Measurements from ENCODE around the gene CLEC2A.

CLEC2A gene

DNA sequence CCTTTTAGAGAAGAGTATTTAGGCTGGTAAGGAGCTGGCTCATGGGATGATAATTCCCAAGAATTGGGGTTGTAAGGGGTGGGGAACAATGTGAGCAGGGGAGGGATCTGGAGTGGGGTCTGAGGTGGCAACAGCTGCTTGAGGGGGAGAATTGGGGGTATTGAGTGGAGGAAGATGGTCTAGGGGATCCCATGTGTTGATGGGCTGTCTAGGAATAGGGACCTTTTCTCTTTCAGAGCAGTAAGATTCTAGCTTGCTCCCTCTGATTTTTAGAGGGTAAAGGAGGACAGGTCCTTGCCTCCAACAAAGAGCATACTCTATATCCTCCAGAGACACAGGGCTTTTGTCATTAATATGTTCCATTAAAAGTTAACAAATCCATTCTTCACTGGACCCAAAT lies 22.4 kb downstream of the CLEC2A start:
- in situ Hi-C loops (cut with MboI; ENCODE audit: low pct_unique_long_range_greater_than_20kb, low sequenced_read_pairs, unreplicated experiment) = no loop called here
- TF ChIP-seq, protein P1, sequence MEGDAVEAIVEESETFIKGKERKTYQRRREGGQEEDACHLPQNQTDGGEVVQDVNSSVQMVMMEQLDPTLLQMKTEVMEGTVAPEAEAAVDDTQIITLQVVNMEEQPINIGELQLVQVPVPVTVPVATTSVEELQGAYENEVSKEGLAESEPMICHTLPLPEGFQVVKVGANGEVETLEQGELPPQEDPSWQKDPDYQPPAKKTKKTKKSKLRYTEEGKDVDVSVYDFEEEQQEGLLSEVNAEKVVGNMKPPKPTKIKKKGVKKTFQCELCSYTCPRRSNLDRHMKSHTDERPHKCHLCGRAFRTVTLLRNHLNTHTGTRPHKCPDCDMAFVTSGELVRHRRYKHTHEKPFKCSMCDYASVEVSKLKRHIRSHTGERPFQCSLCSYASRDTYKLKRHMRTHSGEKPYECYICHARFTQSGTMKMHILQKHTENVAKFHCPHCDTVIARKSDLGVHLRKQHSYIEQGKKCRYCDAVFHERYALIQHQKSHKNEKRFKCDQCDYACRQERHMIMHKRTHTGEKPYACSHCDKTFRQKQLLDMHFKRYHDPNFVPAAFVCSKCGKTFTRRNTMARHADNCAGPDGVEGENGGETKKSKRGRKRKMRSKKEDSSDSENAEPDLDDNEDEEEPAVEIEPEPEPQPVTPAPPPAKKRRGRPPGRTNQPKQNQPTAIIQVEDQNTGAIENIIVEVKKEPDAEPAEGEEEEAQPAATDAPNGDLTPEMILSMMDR (IDR thresholded peaks at IDR 0.05; ENCODE audit: extremely low read depth, insufficient read depth, missing control alignments) = no peak
- DNase-seq (ENCODE audit: low spot score) = no peak

DNA sequence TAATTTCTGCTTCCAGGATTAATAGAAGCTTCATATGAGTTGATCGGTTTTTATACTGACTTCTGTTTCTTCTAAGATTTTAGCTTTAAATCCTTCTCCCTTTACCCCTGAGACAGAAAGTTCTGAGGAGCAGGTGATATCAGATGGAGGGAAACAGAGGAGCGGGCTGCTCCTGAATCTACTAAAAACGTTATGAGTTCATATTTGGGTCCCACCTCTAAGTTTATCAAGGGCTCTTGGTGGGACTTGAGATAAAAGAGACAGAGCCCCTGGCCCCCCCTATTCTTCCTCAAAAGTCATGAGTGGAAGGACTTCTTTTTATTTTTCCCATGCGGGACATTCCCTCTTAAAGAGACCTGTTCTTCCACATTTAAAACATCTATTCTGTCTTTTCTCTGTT lies 23.8 kb downstream of the CLEC2A start:
- DNase-seq (ENCODE audit: low spot score) = no peak
- in situ Hi-C loops (cut with MboI; ENCODE audit: low pct_unique_long_range_greater_than_20kb, low sequenced_read_pairs, unreplicated experiment) = no loop called here
- TF ChIP-seq, protein P1 (IDR thresholded peaks at IDR 0.05; ENCODE audit: extremely low read depth, insufficient read depth, missing control alignments) = no peak

DNA sequence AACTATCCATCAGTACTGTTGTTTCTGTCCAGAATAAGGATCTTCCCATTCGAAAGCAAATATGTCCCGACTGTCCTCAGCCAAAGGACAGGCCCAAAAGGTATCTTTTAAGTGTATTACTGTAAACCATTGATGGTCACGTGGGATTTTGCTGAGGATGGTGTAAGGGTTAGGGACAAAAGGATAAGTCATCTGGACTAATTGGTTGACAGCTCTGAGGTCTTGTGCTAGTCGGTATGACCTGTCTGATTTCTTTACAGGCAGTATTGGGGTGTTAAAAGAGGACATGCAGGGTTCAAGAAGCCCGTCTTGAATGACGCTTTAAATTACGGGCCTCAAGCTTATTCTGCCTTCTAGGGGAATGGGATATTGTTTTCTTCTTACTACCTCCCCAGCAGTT lies 24.4 kb downstream of the CLEC2A start:
- in situ Hi-C loops (cut with MboI; ENCODE audit: low pct_unique_long_range_greater_than_20kb, low sequenced_read_pairs, unreplicated experiment) = no loop called here
- TF ChIP-seq, protein P1 (IDR thresholded peaks at IDR 0.05; ENCODE audit: extremely low read depth, insufficient read depth, missing control alignments) = no peak
- no peak for DNase-seq (ENCODE audit: low spot score)

DNA sequence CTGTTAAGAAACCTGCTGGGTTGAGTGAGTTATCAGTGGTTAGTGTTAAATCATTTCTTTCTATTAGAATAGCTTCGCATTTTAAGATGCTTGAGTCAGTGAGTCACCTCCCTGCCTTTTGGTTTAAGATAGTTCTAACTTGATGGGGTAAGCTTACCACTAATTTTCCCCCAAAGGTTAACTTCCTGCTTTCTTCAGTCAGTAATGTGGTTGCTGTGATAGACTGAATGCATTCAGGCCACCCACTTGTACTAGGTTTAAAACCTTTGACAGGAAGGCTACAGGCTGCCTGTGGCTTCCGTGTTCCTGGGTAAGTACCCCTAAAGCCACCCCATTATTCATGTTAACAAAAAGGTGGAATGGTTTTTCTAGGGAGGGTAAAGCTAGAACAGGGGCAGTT lies 25.3 kb downstream of the CLEC2A start:
- no peak for DNase-seq (ENCODE audit: low spot score)
- TF ChIP-seq, protein P1 (IDR thresholded peaks at IDR 0.05; ENCODE audit: extremely low read depth, insufficient read depth, missing control alignments) = no peak
- in situ Hi-C loops (cut with MboI; ENCODE audit: low pct_unique_long_range_greater_than_20kb, low sequenced_read_pairs, unreplicated experiment) = no loop called here

- DNase-seq (ENCODE audit: low spot score) = no peak
- TF ChIP-seq, protein P1 (IDR thresholded peaks at IDR 0.05; ENCODE audit: extremely low read depth, insufficient read depth, missing control alignments) = no peak
- in situ Hi-C loops (cut with MboI; ENCODE audit: low pct_unique_long_range_greater_than_20kb, low sequenced_read_pairs, unreplicated experiment) = no loop called here
These were observed 29.5 kb downstream of the CLEC2A start for GRCh38 chr12:9902539-9903228.

DNA sequence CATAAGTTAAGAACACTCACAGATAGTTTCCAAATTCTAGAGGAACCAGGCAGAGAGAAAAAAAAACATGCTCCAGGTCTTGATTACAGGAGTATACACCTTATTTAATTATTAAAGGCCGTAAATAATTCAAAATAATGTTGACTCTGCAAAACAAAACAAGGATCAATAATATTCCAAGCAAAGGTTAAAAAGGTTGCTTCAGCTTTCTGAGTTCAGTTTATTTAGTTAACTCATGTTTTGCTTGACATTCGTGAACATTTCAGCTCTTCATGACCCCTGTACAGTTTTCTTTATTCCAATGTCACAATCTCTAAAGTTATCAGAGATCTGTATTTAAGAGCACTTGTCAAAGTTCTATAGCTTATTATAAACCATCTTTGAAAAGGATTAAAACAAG lies 31.2 kb downstream of the CLEC2A start:
- no peak for DNase-seq (ENCODE audit: low spot score)
- TF ChIP-seq, protein P1 (IDR thresholded peaks at IDR 0.05; ENCODE audit: extremely low read depth, insufficient read depth, missing control alignments) = no peak
- in situ Hi-C loops (cut with MboI; ENCODE audit: low pct_unique_long_range_greater_than_20kb, low sequenced_read_pairs, unreplicated experiment) = no loop called here
